Endometrial microvascular endothelial cells (primary cell): ENCODE measurements around the gene SEMA7A. TPM values are rescaled to one million over a fixed set of nuclear protein-coding genes. Genes with fewer than 3 reads are reported as not detected.
"Not testable (repeated sequence)": the region's sequence is repeated elsewhere in the genome, so short reads cannot be mapped to it uniquely, and the experiment has no call there.

ENCODE experiments used
- in situ Hi-C: cut with HindIII; loops from 2 replicates; pipeline ENCODE4 v1.10.0; 2017; ENCODE audit warnings: low sequenced_read_pairs, low pct_unique_long_range_greater_than_20kb; ENCODE audit errors: inconsistent ontology term
- total RNA-seq: library from RNA; depleted of rRNA; stranded (reverse); fragments of >200 nt; gene quantifications from one replicate; pipeline ENCODE4 v1.2.3, GENCODE V29; 2015; ENCODE audit errors: inconsistent ontology term

The SEMA7A gene
- total RNA-seq, 1 donor from 2014 or later, result 1.2 TPM

- in situ Hi-C loops, result no loop called here
Observed at GRCh38 chr15:74369084-74369745, 64.5 kb downstream of the SEMA7A start.

GRCh38 chr15:74368121-74368520 lies 65.6 kb downstream of the SEMA7A start:
- in situ Hi-C loops, result no loop called here

GRCh38 chr15:74367296-74367854 lies 66.4 kb downstream of the SEMA7A start, which contains the start of gene CYP11A1:
TSS of gene CYP11A1 (minus strand) at chr15:74367646. CDS start at chr15:74367585, 61 bp downstream.
- in situ Hi-C loops, result no loop called here

- in situ Hi-C loops, result no loop called here
Observed at GRCh38 chr15:74365598-74366445, 67.9 kb downstream of the SEMA7A start.

GRCh38 chr15:74364936-74365597 lies 68.7 kb downstream of the SEMA7A start:
- in situ Hi-C loops, result no loop called here

- in situ Hi-C loops, result no loop called here
Observed at GRCh38 chr15:74362482-74362881, 71.3 kb downstream of the SEMA7A start.

- in situ Hi-C loops, result not testable (repeated sequence)
Observed at GRCh38 chr15:74360855-74361254, 72.9 kb downstream of the SEMA7A start.

GRCh38 chr15:74359376-74359775 lies 74.4 kb downstream of the SEMA7A start:
- in situ Hi-C loops, result not testable (repeated sequence)

Other genes starting within 250 kb of the SEMA7A start
- 0.56 TPM for gene STRA6, start 231.2 kb downstream of the SEMA7A start, total RNA-seq
- gene CCDC33, start 197.6 kb downstream of the SEMA7A start, total RNA-seq, result not detected
- gene CYP11A1, start 66.3 kb downstream of the SEMA7A start, total RNA-seq, result not detected
- gene UBL7, start 27.2 kb upstream of the SEMA7A start, total RNA-seq, result 77.6 TPM
- gene ARID3B, start 107.3 kb upstream of the SEMA7A start, total RNA-seq, result 3.6 TPM
- 91.1 TPM for gene CLK3, start 181.9 kb upstream of the SEMA7A start, total RNA-seq